ENCODE measurements around the gene HBEGF.

The HBEGF gene

GRCh38 chr5:140382866-140383265 is 36.5 kb upstream of the HBEGF start:
- Mint-ChIP-seq H3K4me1 (no peaks in the 10 kb centered on the region), H3K27me3 (ENCODE audit: low read depth) (no peaks in the 10 kb centered on the region), H3K36me3 (ENCODE audit: low read depth) (no peaks in the 10 kb centered on the region), H3K9me3 (no peaks in the 10 kb centered on the region), H3K27ac (no peak overlapping the region), H3K4me3 (no peak overlapping the region)
- TF ChIP-seq CTCF (IDR thresholded peaks at IDR 0.05; ENCODE audit: unreplicated experiment in 3 of 3): no peak

GRCh38 chr5:140381972-140382371 is 35.6 kb upstream of the HBEGF start:
- no peaks in the 10 kb centered on the region for H3K4me1 Mint-ChIP-seq
- no peak overlapping the region for H3K27ac Mint-ChIP-seq
- no peaks in the 10 kb centered on the region for H3K9me3 Mint-ChIP-seq
- H3K4me3 Mint-ChIP-seq: no peak overlapping the region
- H3K27me3 Mint-ChIP-seq (ENCODE audit: low read depth): no peaks in the 10 kb centered on the region
- no peaks in the 10 kb centered on the region for H3K36me3 Mint-ChIP-seq (ENCODE audit: low read depth)
- TF ChIP-seq CTCF (IDR thresholded peaks at IDR 0.05; ENCODE audit: unreplicated experiment in 3 of 3): no peak

DNA sequence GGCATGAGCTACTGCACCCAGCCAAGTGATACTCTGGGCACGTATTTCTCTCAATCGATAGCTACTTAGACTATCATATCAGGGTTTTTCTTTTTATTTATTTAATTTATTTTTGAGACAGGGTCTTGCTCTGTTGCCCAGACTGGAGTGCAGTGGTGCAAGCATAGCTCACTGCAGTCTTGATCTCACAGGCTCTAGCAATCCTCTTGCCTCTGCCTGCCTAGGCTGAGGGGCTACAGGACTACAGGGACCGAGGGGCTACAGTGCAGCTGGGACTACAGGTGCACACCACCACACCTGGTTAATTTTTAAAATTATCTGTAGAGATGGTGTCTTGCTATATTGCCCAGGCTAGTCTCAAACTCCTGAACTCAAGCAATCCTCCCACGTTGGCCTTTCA is 34.9 kb upstream of the HBEGF start:
- no peak overlapping the region for H3K4me3 Mint-ChIP-seq
- no peaks in the 10 kb centered on the region for H3K9me3 Mint-ChIP-seq
- H3K4me1 Mint-ChIP-seq: no peaks in the 10 kb centered on the region
- H3K27ac Mint-ChIP-seq: no peak overlapping the region
- H3K36me3 Mint-ChIP-seq (ENCODE audit: low read depth): no peaks in the 10 kb centered on the region
- TF ChIP-seq CTCF (IDR thresholded peaks at IDR 0.05; ENCODE audit: unreplicated experiment in 3 of 3): no peak
- no peaks in the 10 kb centered on the region for H3K27me3 Mint-ChIP-seq (ENCODE audit: low read depth)

- Mint-ChIP-seq H3K4me3 (no peak overlapping the region), H3K27me3 (ENCODE audit: low read depth) (peaks cover 3% of the 10 kb centered on the region), H3K27ac (no peak overlapping the region), H3K36me3 (ENCODE audit: low read depth) (no peaks in the 10 kb centered on the region), H3K9me3 (no peaks in the 10 kb centered on the region), H3K4me1 (no peaks in the 10 kb centered on the region)
- peak; percentile 73 to 78 (median 76) for TF ChIP-seq CTCF (IDR thresholded peaks at IDR 0.05; ENCODE audit: unreplicated experiment in 3 of 3)
Observed at GRCh38 chr5:140372971-140373487, 26.6 kb upstream of the HBEGF start.

- no peak overlapping the region for H3K4me3 Mint-ChIP-seq
- no peaks in the 10 kb centered on the region for H3K4me1 Mint-ChIP-seq
Observed at GRCh38 chr5:140371356-140372151, 25.2 kb upstream of the HBEGF start.

More at GRCh38 chr5:140371356-140372151, 25.2 kb upstream of the HBEGF start:
- no peak for TF ChIP-seq CTCF (IDR thresholded peaks at IDR 0.05; ENCODE audit: unreplicated experiment in 3 of 3)
- Mint-ChIP-seq H3K9me3 (no peaks in the 10 kb centered on the region), H3K27me3 (ENCODE audit: low read depth) (peaks cover 3% of the 10 kb centered on the region), H3K27ac (no peak overlapping the region), H3K36me3 (ENCODE audit: low read depth) (no peaks in the 10 kb centered on the region)

Data from nephron (organoid).